ENCODE measurements around the gene ISY1.

The ISY1 gene

DNA sequence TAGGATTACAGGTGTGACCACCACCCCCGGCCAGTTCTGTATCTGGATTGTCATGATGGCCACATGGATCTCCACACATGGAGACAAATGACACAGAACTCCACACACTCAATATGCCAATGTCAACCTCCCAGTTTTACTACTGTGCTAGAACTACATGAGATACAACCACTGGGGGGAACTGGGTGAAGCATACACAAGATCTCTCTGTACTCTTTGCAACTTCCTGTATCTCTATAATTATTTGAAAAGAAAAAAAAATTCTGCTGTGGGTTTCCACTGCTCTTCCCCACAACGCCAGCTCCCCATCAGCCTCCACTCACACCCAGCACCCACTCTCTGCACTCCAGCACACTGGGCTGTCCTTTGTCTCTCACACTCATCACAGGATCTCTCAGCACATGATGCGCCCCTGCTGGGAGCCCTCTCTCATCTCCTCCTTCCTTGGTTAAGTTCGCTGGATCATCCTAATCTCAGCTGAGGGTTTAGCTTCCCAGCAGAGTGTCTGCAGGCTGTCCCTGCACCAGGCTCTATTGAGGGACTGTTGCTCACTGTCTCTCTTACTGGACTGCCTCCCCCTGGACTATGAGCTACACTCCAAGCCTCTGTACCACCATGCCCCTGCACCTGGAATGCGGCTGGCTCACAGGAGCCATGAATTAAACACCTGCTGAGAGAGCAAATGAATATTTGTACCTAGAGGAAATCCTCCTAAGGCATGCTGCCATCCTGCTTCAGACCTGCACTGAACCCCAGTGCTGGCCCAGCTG lies 28.6 kb downstream of the ISY1 start:
- no peaks in the 10 kb centered on the region for H3K27me3 ChIP-seq (ENCODE audit: insufficient read depth, low read length, poor library complexity, severe bottlenecking)
- H4K20me1 ChIP-seq (ENCODE audit: insufficient read depth, low read length, poor library complexity, severe bottlenecking) = no peaks in the 10 kb centered on the region
- no peaks in the 10 kb centered on the region for H3K79me2 ChIP-seq (ENCODE audit: insufficient read depth, low read length)
- H3K4me1 ChIP-seq (ENCODE audit: insufficient read depth, low read length, poor library complexity, severe bottlenecking) = no peaks in the 10 kb centered on the region
- no peaks in the 10 kb centered on the region for H3K9me2 ChIP-seq (replicated peaks; ENCODE audit: low read depth, low read length)
- H3F3A ChIP-seq (ENCODE audit: low read depth) = no peaks in the 10 kb centered on the region
- H3K36me3 ChIP-seq (ENCODE audit: insufficient read depth, low read length) = peaks cover 66% of the 10 kb centered on the region; the same call in 1 of the 2 replicates
- H3K4me3 ChIP-seq (ENCODE audit: low read length, poor library complexity, severe bottlenecking) = no peak overlapping the region
- no peak for TF ChIP-seq CTCF (conservative IDR thresholded peaks at IDR 0.05; ENCODE audit: low read length)
- TF ChIP-seq EZH2phosphoT487 (IDR thresholded peaks at IDR 0.05; ENCODE audit: borderline replicate concordance) = no peak
- H3K9me3 ChIP-seq (ENCODE audit: insufficient read depth, low read depth, low read length) = no peaks in the 10 kb centered on the region
- H2AFZ ChIP-seq (ENCODE audit: low read length) = no peak overlapping the region
- no peak overlapping the region for H3K4me2 ChIP-seq (ENCODE audit: low read depth, low read length, poor library complexity, severe bottlenecking)
- no peak overlapping the region for H3K9ac ChIP-seq (ENCODE audit: low read depth, low read length, poor library complexity, severe bottlenecking)

DNA sequence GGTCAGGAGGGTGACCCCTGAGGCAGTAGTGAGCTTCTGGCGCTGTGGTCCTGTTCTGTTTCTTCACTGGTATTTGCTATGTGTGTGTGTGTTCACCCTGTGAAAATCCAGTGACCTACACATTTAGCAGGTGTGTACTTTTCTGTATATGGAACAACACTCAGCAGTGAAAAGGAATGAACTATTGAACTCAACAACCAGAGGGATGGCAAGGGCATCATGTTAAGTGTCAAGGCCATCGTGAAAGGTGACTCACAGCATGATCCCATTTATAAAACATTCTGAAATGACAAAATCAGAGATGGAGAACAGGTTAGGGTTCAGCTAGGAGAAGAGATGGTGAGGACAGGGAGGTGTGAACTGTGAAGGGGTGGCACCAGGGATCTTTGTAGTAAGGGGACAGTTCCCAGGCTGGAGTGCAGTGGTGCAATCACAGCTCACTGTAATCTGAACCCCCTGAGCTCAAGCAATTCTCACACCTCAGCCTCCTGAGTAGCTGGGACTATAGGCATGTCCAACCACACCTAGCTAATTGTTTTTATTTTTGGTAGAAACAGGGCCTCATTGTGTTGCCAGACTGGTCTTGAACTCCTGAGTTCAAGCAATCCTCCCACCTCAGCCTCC lies 29.3 kb downstream of the ISY1 start:
- no peaks in the 10 kb centered on the region for H3K9me3 ChIP-seq (ENCODE audit: insufficient read depth, low read depth, low read length)
- no peaks in the 10 kb centered on the region for H3K9me2 ChIP-seq (replicated peaks; ENCODE audit: low read depth, low read length)
- no peak overlapping the region for H3K4me3 ChIP-seq (ENCODE audit: low read length, poor library complexity, severe bottlenecking)
- H2AFZ ChIP-seq (ENCODE audit: low read length) = no peak overlapping the region
- no peaks in the 10 kb centered on the region for H3F3A ChIP-seq (ENCODE audit: low read depth)
- H3K4me2 ChIP-seq (ENCODE audit: low read depth, low read length, poor library complexity, severe bottlenecking) = no peak overlapping the region
- no peaks in the 10 kb centered on the region for H3K27me3 ChIP-seq (ENCODE audit: insufficient read depth, low read length, poor library complexity, severe bottlenecking)
- no peak overlapping the region for H3K9ac ChIP-seq (ENCODE audit: low read depth, low read length, poor library complexity, severe bottlenecking)
- no peak for TF ChIP-seq EZH2phosphoT487 (IDR thresholded peaks at IDR 0.05; ENCODE audit: borderline replicate concordance)
- no peak for TF ChIP-seq CTCF (conservative IDR thresholded peaks at IDR 0.05; ENCODE audit: low read length)
- no peaks in the 10 kb centered on the region for H4K20me1 ChIP-seq (ENCODE audit: insufficient read depth, low read length, poor library complexity, severe bottlenecking)
- H3K4me1 ChIP-seq (ENCODE audit: insufficient read depth, low read length, poor library complexity, severe bottlenecking) = no peaks in the 10 kb centered on the region
- no peaks in the 10 kb centered on the region for H3K79me2 ChIP-seq (ENCODE audit: insufficient read depth, low read length)
- peaks cover 67% of the 10 kb centered on the region; the same call in 1 of the 2 replicates for H3K36me3 ChIP-seq (ENCODE audit: insufficient read depth, low read length)

- Histone ChIP-seq H3K9ac (ENCODE audit: low read depth, low read length, poor library complexity, severe bottlenecking) (no peak overlapping the region), H3K36me3 (ENCODE audit: insufficient read depth, low read length) (peaks cover 67% of the 10 kb centered on the region; the same call in 1 of the 2 replicates), H3F3A (ENCODE audit: low read depth) (no peaks in the 10 kb centered on the region; the same call in 1 of the 2 replicates), H3K4me1 (ENCODE audit: insufficient read depth, low read length, poor library complexity, severe bottlenecking) (no peaks in the 10 kb centered on the region), H3K4me2 (ENCODE audit: low read depth, low read length, poor library complexity, severe bottlenecking) (no peak overlapping the region), H3K9me2 (replicated peaks; ENCODE audit: low read depth, low read length) (no peaks in the 10 kb centered on the region), H3K4me3 (ENCODE audit: low read length, poor library complexity, severe bottlenecking) (no peak overlapping the region), H3K9me3 (ENCODE audit: insufficient read depth, low read depth, low read length) (no peaks in the 10 kb centered on the region), H4K20me1 (ENCODE audit: insufficient read depth, low read length, poor library complexity, severe bottlenecking) (no peaks in the 10 kb centered on the region), H3K79me2 (ENCODE audit: insufficient read depth, low read length) (no peaks in the 10 kb centered on the region), H3K27me3 (ENCODE audit: insufficient read depth, low read length, poor library complexity, severe bottlenecking) (no peaks in the 10 kb centered on the region), H2AFZ (ENCODE audit: low read length) (no peak overlapping the region)
- TF ChIP-seq EZH2phosphoT487 (IDR thresholded peaks at IDR 0.05; ENCODE audit: borderline replicate concordance) (no peak), CTCF (conservative IDR thresholded peaks at IDR 0.05; ENCODE audit: low read length) (no peak)
Observed at GRCh38 chr3:129130291-129130813, 30.5 kb downstream of the ISY1 start.

Data from Loucy (cell line).